HepG2 (cell line): ENCODE results near the gene TRAPPC12. TPM values are rescaled to one million over a fixed set of nuclear protein-coding genes. Genes with fewer than 3 reads are reported as not detected.
A peak's percentile ranks its signal among the peaks of the same experiment; 100 is the strongest.

Source experiments
- ATAC-seq: fragments of 200-7000 bp; cut with Tn5 transposase; 3 replicates; pipeline ENCODE4 v1.9.1; 2020; ENCODE audit warnings: mild to moderate bottlenecking, moderate library complexity
- BruUV-seq: library from RNA; stranded (reverse); fragments of 400-500 nt; replicated peaks from 2 replicates; lab custom pipeline; 2021; lab: Mats Ljungman, UMichigan
- CTCF ChIA-PET: fragments of 300-600 bp; formaldehyde crosslinking; extraction: SDS; loops from one replicate; lab custom pipeline; 2021; ENCODE audit warnings: low total read pairs, inconsistent platforms, low intra/inter-chr PET ratio; lab: Yijun Ruan, JAX
- POLR2A ChIA-PET: fragments of 350-600 bp; sonication (Branson Sonifier 250); formaldehyde crosslinking; loops from one replicate; lab custom pipeline; 2020; ENCODE audit warnings: antibody characterized with exemption, inconsistent platforms; lab: Yijun Ruan, JAX
- DNase-seq: peaks from one replicate; pipeline ENCODE4 v3.0.0-alpha.2; 2015; ENCODE audit warnings: low spot score
- FAIRE-seq: peaks from 3 replicates; lab custom pipeline; 2011; peaks lifted over from hg19 to GRCh38; lab: Jason Lieb, UNC
- H2AFZ ChIP-seq: one replicate; pipeline ENCODE4 v1.6.1; 2011; ENCODE audit warnings: low read length, inconsistent platforms
- H3K27ac ChIP-seq: fragments of 300-600 bp; 3 replicates; pipeline ENCODE4 v1.8.0; 2011; ENCODE audit warnings: mixed run types, mild to moderate bottlenecking, mixed read lengths, low read length, inconsistent platforms; ENCODE audit not compliant: insufficient read depth; ENCODE audit errors: extremely low read length
- H3K27me3 ChIP-seq, 2 experiments: fragments of 200-600 bp in 1 of 2; 2 replicates in 1 of 2; 3 replicates in 1 of 2; pipeline versions ENCODE4 v1.6.0 to v1.8.0; 2011; ENCODE audit warnings: low read length in 2 of 2, mild to moderate bottlenecking in 2 of 2, moderate library complexity in 2 of 2, inconsistent platforms in 1 of 2; ENCODE audit not compliant: insufficient read depth in 2 of 2, control insufficient read depth in 1 of 2
- H3K36me3 ChIP-seq, 2 experiments: fragments of 200-600 bp in 1 of 2; replicated peaks in 1 of 2; 2 replicates in 1 of 2; 3 replicates in 1 of 2; pipeline versions ENCODE4 v1.5.1 to v1.8.0; 2011; ENCODE audit warnings: low read length in 2 of 2, inconsistent platforms in 1 of 2; ENCODE audit not compliant: insufficient read depth in 2 of 2, control insufficient read depth in 1 of 2
- H3K4me1 ChIP-seq: 2 replicates; pipeline ENCODE4 v1.5.1; 2012; ENCODE audit warnings: low read length, inconsistent platforms; ENCODE audit not compliant: insufficient read depth
- H3K4me2 ChIP-seq: 2 replicates; pipeline ENCODE4 v1.6.0; 2011; ENCODE audit warnings: low read depth, low read length, inconsistent platforms
- H3K4me3 ChIP-seq, 3 experiments: fragments of 200-600 bp in 1 of 3; sonication (generic), shearing (Covaris generic) in 1 of 3; replicated peaks in 1 of 3; 2 replicates each; pipeline ENCODE4 v1.5.1; 2011 to 2016; ENCODE audit warnings: low read length in 3 of 3, inconsistent platforms in 2 of 3, low read depth in 2 of 3, mild to moderate bottlenecking in 2 of 3, control low read depth in 1 of 3, mixed read lengths in 1 of 3; ENCODE audit not compliant: insufficient read depth in 1 of 3
- H3K79me2 ChIP-seq: one replicate; pipeline ENCODE4 v1.6.1; 2011; ENCODE audit warnings: low read length, inconsistent platforms; ENCODE audit not compliant: insufficient read depth
- H3K9ac ChIP-seq: 2 replicates; pipeline ENCODE4 v1.6.0; 2011; ENCODE audit warnings: mild to moderate bottlenecking, low read depth, low read length, inconsistent platforms; ENCODE audit not compliant: insufficient read depth
- H3K9me3 ChIP-seq: 2 replicates; pipeline ENCODE4 v1.5.1; 2012; ENCODE audit warnings: mild to moderate bottlenecking, low read length
- H4K20me1 ChIP-seq: 2 replicates; pipeline ENCODE4 v1.6.0; 2011; ENCODE audit warnings: inconsistent platforms, mild to moderate bottlenecking, low read length, moderate library complexity; ENCODE audit not compliant: insufficient read depth
- ERF ChIP-seq: IDR thresholded peaks from 2 replicates; pipeline ENCODE4 v1.6.1; 2018; ENCODE audit warnings: missing biosample characterization, missing genetic modification reagents
- EZH2 ChIP-seq: conservative IDR thresholded peaks from 2 replicates; pipeline ENCODE4 v1.6.1; 2012; ENCODE audit warnings: mild to moderate bottlenecking, low read depth, low read length, moderate library complexity
- GATAD1 ChIP-seq: IDR thresholded peaks from 2 replicates; pipeline ENCODE4 v1.6.1; 2016; ENCODE audit warnings: missing genetic modification reagents, missing compliant biosample characterization
- KDM6A ChIP-seq: IDR thresholded peaks from 2 replicates; pipeline ENCODE4 v1.6.1; 2016; ENCODE audit warnings: low read depth
- PBX2 ChIP-seq: IDR thresholded peaks from 2 replicates; pipeline ENCODE4 v1.6.1; 2016; ENCODE audit warnings: control low read depth
- SP140L ChIP-seq: sonication (generic); formaldehyde crosslinking; IDR thresholded peaks from 2 replicates; pipeline ENCODE4 v1.4.0; 2020; ENCODE audit warnings: missing genetic modification reagents, borderline replicate concordance
- TAF15 ChIP-seq: fragments of 200-400 bp; formaldehyde crosslinking; IDR thresholded peaks from one replicate; pipeline ENCODE4 v1.6.1; 2018; ENCODE audit warnings: mild to moderate bottlenecking, low read depth, low read length; ENCODE audit not compliant: poor library complexity, severe bottlenecking
- TFDP1 ChIP-seq: IDR thresholded peaks from 2 replicates; pipeline ENCODE4 v1.6.1; 2016; ENCODE audit warnings: missing compliant biosample characterization, missing genetic modification reagents, borderline replicate concordance
- ZNF232 ChIP-seq: sonication (generic); formaldehyde crosslinking; IDR thresholded peaks from 2 replicates; pipeline ENCODE4 v1.4.0; 2020; ENCODE audit warnings: missing genetic modification reagents, borderline replicate concordance
- ZNF616 ChIP-seq: sonication (generic); formaldehyde crosslinking; IDR thresholded peaks from 2 replicates; pipeline ENCODE4 v1.5.0; 2020; ENCODE audit warnings: low read depth, mild to moderate bottlenecking, missing genetic modification reagents
- WGBS: methylation state at CpG from one replicate; pipeline ENCODE4 v1.1.6; 2017; ENCODE audit warnings: low lambda C conversion rate; 5-methylcytosine and 5-hydroxymethylcytosine counted together
- in situ Hi-C: cut with HindIII; loops from 2 replicates; pipeline ENCODE4 v1.10.0; 2017; ENCODE audit warnings: low pct_unique_long_range_greater_than_20kb; ENCODE audit not compliant: extremely low pct_ligation_motif_present
- intact Hi-C: fragments of 100-400 bp; cut with micrococcal nuclease; formaldehyde crosslinking; loops from one replicate; pipeline ENCODE4 v1.10.0; 2022; ENCODE audit not compliant: unreplicated experiment
- polyA plus RNA-seq, 8 experiments: library from polyadenylated mRNA; depleted of rRNA in 3 of 8; stranded (reverse) in 7 of 8; unstranded in 1 of 8; fragments of >200 nt; fragmentation: Illumina TruSeq in 4 of 8; extraction: Trizol in 4 of 8; gene quantifications; 2 replicates each; pipeline versions ENCODE4 v1.2.1 to v1.2.3, GENCODE V29; 2011 to 2016; ENCODE audit warnings: low read depth in 4 of 8, missing spikeins in 1 of 8, mixed read lengths in 1 of 8; ENCODE audit not compliant: insufficient read depth in 1 of 8
- total RNA-seq, 5 experiments: library from RNA; depleted of rRNA; stranded (reverse); fragments of >200 nt; fragmentation: Illumina TruSeq; extraction: Trizol; gene quantifications; 2 replicates each; pipeline ENCODE4 v1.2.3, GENCODE V29; 2016; ENCODE audit warnings: low read depth in 1 of 5
- TF ChIP-seq, protein P1 (sequence below): sonication (generic); formaldehyde crosslinking; IDR thresholded peaks from 2 replicates; pipeline ENCODE4 v1.5.0; 2020; ENCODE audit warnings: missing genetic modification reagents
- TF ChIP-seq, protein P2 (sequence below): sonication (generic); formaldehyde crosslinking; conservative IDR thresholded peaks from 2 replicates; pipeline ENCODE4 v1.8.0; 2022; ENCODE audit warnings: mild to moderate bottlenecking, moderate library complexity, missing genetic modification reagents

The TRAPPC12 gene
- total and polyA plus RNA-seq, 2 of the 13 experiments (the other 11 are each of a cell fraction or from before 2014, with no cell fraction given): 46.4 to 97.7 TPM

DNA sequence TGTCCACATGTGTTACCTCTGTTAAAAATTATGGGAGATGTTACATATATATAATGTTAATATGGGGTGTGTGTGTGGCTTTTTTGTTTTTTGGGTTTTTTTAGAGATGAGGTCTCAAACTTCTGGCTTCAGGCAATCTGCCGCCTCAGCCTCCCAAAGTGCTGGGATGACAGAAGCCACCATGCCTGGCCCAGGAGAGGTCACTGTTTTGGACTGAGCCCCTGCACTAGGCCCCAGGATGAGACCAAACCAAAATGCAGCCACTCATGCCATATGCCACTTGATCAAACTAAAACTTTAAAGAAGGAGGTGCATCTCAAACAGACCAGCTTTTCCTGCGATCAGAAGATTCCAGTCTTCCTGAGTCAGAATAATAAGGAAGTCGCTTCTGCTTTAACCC, 137.3 kb downstream of the TRAPPC12 start:
- Histone ChIP-seq H3K4me1 (peaks cover 68% of the 10 kb centered on the region), H3K36me3 (peaks cover 15 to 26% of the 10 kb centered on the region in 2 experiments), H3K27me3 (no peaks in the 10 kb centered on the region), H4K20me1 (no peaks in the 10 kb centered on the region), H3K4me2 (no peak overlapping the region), H3K27ac (peak overlapping the region; percentile 2), H2AFZ (no peak overlapping the region), H3K4me3 (no peak overlapping the region)
- CTCF ChIA-PET: no interaction called here
- 95% methylated on average over 3 of the region's 3 CpGs for WGBS
- no TSS peak for BruUV-seq
- no peak for DNase-seq
- in situ Hi-C loops: no loop called here
- POLR2A ChIA-PET: interaction anchor here (2.2 to 4.7 kb wide), 3 partner anchors 19 to 51 kb away, joined by 21 to 60 read pairs (median 43); no protein-coding TSS in a partner anchor
- TF ChIP-seq KDM6A (CRISPR knock-in tag) (no peak), ZNF616 (CRISPR knock-in tag) (no peak), SP140L (no peak), EZH2 (no peak), GATAD1 (CRISPR knock-in tag) (no peak), PBX2 (CRISPR knock-in tag) (no peak), ZNF232 (CRISPR knock-in tag) (no peak), ERF (CRISPR knock-in tag) (no peak), TAF15 (no peak), TFDP1 (CRISPR knock-in tag) (no peak)
- TF ChIP-seq, protein P1, sequence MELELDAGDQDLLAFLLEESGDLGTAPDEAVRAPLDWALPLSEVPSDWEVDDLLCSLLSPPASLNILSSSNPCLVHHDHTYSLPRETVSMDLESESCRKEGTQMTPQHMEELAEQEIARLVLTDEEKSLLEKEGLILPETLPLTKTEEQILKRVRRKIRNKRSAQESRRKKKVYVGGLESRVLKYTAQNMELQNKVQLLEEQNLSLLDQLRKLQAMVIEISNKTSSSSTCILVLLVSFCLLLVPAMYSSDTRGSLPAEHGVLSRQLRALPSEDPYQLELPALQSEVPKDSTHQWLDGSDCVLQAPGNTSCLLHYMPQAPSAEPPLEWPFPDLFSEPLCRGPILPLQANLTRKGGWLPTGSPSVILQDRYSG (CRISPR knock-in tag): no peak
- TF ChIP-seq, protein P2, sequence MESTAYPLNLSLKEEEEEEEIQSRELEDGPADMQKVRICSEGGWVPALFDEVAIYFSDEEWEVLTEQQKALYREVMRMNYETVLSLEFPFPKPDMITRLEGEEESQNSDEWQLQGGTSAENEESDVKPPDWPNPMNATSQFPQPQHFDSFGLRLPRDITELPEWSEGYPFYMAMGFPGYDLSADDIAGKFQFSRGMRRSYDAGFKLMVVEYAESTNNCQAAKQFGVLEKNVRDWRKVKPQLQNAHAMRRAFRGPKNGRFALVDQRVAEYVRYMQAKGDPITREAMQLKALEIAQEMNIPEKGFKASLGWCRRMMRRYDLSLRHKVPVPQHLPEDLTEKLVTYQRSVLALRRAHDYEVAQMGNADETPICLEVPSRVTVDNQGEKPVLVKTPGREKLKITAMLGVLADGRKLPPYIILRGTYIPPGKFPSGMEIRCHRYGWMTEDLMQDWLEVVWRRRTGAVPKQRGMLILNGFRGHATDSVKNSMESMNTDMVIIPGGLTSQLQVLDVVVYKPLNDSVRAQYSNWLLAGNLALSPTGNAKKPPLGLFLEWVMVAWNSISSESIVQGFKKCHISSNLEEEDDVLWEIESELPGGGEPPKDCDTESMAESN (CRISPR knock-in tag): no peak
- TF ChIP-seq, all 625 proteins: peak for 0
- ATAC-seq (no peak), FAIRE-seq (no peak)
- H3K9me3 ChIP-seq: no peaks in the 10 kb centered on the region
- intact Hi-C loops: no loop called here
- peaks cover 37% of the 10 kb centered on the region for H3K79me2 ChIP-seq
- H3K9ac ChIP-seq: no peak overlapping the region
